Occipital lobe (tissue), 2 donors: ENCODE measurements around the gene SYP. TPM values are rescaled to one million over a fixed set of nuclear protein-coding genes. Genes with fewer than 3 reads are reported as not detected.
"Not testable (repeated sequence)": the region's sequence is repeated elsewhere in the genome, so short reads cannot be mapped to it uniquely, and the experiment has no call there.

Source experiments
- DNase-seq: peaks from one replicate; lab custom pipeline; 2025; lab: John Stamatoyannopoulos, UW
- total RNA-seq: library from RNA; depleted of rRNA; stranded (reverse); fragments of >200 nt; gene quantifications from one replicate; pipeline ENCODE4 v1.2.3, GENCODE V29; 2014

Gene SYP
- total RNA-seq, 1 donor from 2014 or later = 158 TPM

DNA sequence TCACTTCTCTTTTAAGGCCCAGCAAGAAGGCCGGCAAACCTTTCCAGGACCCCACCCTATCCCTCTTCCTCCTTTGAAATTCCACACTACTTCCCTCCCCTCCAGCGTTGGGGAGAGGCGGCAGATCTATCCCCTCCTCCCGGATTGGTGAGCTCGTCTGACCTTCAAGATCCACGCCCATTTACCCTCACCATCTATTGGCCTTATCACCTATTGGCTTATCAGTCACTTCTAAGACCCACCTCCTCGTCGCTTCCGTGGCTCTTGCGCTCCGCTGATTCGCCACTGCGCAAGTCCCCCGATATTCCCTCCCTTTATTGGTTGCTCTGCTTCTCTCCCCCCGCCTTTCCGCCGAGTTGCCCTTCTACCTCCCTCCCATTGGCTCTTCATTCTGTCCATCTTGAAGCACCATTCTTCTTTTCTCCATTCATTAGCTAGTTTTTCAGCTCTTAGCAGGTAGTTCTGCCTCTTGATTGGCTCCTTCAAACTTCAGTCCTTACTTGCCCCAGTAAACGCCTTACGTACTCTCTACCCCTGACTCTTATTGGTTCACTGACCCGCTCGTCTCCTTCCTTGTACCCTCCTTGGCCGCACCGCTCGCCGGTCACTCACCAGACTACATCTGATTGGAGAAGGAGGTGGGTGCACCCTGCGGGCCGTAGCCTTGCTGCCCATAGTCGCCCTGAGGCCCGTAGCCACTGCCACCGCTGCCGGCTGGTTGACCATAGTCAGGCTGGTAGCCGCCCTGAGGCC is 9.0 kb downstream of the SYP start:
- DNase-seq = peak; percentile 91

GRCh38 chrX:49189606-49190005 is 10.4 kb downstream of the SYP start:
- DNase-seq = no peak

DNA sequence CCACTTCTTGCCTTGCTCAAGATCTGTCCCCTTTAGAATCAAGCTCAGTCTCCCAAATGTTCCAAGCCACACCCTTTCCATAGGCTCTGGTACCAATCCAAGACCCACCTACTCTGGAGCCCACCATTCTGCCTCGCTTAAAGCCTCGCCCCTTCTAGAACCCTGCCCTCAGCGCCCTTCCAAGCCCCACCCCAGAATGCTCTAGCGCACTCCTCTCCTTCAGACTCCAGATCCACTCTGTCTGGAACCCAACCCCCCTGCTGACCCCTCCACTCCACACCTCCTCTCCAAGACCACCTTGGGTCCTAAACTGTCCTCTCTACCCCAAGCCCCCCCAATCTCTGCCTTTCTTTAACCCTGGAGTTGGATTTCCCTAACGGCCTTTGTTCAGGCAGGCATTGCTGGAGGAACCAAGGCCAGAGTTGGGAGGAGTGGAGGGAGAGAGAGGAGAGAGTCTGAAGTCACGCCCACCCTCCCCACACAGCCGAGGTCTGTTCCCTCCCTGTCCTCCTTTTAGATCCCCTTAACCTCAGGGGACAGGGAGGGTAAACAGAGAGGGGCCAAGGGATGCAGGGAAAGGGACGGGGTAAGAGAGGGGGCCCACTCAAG is 11.4 kb downstream of the SYP start:
- no peak for DNase-seq

DNA sequence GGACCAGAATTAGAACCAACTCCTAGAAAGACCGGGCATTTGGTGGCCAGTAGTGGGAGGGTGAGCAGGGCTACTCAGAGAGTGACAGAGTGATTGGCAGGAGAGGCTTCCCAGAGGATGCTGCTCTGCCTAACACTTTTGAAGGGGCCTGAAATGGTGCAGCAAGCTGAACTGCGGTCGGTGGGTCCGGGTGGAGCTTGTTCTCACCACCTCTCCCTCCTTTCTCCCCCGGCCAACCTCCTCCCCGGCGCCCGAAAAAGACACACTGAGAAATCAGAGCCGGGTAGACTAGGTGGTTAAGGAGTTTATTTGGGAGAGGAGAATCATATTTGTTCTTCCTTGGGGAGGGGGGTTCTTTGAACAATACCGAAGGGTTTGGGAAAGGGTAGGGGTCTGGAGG is 12.5 kb downstream of the SYP start:
- no peak for DNase-seq

GRCh38 chrX:49187028-49187394 is 13.0 kb downstream of the SYP start:
- no peak for DNase-seq

- peak; percentile 32 for DNase-seq
Observed at GRCh38 chrX:49186125-49187027, 13.6 kb downstream of the SYP start, which contains the start of gene PRICKLE3. Gene PRICKLE3, minus strand, starts transcription at chrX:49186373. Its CDS starts 76 bp downstream, at chrX:49186297.

DNA sequence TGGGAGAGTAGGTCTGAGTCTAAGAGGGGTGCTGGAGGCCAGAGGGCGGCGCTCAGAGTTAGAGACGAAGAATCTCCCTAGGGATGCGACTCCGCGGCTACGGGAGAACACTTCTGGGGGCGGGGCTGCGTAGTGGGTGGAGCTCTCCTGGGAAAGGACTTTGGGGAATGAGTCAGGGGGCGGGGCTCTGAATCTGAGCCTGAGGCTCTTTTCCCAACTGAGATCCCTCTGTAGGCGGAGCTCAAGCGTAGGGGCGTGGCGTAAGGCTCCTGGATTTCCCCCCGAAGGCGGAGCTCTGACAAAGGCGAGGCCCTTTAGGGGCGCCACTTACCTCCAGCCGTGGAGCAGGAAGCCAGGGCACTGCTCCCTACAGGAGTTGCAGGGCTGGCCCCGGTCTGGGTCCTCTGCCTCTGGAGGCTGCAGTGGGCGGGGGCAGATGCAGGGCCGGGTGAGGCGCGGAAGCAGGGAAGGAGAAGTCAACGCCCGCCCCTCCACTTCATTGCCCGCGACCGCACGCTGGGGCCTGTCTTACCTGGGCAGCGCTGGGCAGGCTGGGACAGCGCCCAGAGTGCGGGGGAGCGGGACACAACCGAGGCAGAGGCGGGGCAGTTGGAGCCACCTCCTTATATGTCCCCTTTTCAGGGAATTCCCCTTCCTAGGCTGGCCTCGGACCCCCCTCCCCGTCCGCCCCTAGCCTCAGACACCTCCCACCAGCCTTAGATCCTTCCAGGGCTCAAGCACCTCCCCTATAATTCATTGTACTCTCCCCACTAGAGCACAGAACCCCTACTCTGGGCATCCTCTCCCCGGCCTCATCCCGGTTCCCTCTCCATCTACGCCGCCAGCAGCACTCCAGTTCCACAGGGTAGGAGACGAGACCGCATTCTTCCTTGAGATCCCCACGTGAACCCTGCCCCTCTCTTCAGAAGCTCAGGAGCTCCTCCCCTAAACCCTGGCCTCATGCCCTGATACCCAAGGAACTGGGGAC is 15.4 kb downstream of the SYP start:
- DNase-seq = peak; percentile 49

DNA sequence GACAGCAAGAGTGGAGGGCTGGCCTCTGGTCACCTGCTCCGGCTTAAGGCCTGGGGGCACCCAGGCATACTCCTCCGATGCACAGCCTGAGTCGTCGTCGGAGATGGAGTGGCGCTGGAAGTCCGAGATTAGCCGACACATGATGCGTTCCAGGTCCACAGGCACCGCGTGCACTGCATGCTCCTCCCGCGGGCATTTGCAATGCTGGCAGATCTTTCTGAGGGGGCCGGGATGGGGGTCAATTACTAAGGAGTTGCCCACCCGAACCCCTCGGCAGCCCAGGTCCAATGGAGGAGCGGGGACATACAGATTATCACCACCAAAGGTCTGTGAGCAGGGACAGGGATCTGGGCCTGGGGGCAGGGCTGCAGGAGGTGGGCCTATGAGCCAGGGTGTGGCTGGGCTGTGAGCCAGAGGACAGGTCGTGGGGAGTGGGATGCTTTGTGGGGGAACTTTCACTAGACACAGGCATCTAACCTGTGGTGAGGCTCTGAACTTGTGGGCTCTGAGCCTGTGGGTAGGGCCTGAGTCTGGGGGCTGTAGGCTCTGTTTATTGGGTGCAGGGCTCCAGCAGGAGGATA is 16.2 kb downstream of the SYP start:
- DNase-seq = no peak

DNA sequence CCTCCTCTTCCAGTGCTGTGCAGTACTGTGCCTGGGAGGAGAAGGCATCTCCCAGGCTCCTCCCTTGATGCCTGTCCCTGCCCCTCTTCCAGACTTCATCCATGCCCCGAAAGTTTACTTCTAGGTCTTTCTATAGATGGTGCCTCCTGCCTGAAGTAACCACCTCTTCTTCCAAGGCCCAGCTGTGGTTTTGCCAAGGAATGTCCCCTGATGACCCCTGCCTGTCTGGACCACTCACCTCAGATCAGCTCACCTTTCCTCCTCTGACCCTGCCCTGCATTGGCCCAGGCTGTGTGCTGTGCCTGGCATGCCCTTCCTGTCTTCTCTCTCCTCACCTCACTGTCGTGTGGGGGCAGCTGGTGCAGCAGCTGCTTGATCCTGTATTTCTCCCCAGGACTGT is 20.6 kb downstream of the SYP start:
- no peak for DNase-seq

- no peak for DNase-seq
Observed at GRCh38 chrX:49178537-49178936, 21.5 kb downstream of the SYP start.

DNA sequence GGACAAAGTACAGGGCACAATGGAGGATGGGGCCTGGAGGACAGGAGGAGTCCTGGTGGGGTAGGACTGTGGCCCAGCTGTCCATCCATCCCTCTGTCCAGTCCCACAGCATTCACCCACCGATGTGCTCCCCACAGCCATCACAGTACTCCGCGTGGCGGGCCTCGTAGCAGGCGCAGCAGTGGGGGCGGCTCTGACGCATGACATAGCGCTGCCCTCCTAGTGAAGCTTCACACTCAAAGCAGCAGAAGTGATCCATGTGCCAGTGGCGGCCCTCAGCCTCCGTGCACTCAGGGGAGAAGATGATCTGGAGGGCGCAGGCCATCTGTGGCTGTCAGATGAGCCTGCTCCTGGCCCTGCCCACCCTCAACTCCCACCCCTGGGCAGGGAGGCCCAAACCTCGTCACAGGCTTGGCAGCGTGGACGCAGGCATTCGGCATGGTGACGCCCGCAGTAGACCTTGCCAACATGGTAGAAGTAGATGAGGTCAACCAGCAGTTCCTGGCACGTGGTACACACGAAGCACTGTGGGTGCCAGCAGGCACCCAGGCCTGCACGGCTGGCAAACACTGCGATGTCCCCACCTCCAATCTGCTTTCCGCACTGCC is 22.0 kb downstream of the SYP start:
- DNase-seq = no peak

DNA sequence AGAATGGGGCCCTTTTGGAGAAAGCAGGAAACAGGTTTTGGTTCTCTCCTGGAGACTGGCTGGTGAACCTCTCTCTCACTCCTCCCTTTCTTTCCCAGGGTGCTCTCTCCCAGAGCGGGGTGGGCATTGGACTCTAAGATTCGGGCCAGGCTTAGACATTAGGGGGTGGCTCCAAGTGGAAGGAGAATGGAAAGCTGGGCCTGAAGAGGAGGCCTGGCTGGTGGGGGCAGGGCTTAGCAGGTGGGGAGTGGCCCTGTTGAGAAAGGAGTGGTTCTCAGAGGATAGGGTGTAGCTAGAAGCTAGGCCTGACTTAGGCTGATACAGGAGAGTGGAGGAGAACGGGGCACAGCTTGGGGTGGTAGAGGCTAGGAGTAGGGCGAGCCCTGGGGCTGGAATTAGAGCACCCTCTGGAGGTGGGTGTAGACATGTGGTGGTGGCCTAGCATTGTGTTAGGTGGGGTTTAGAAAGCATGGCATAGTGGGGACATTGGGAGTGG is 22.6 kb downstream of the SYP start:
- DNase-seq = no peak

DNA sequence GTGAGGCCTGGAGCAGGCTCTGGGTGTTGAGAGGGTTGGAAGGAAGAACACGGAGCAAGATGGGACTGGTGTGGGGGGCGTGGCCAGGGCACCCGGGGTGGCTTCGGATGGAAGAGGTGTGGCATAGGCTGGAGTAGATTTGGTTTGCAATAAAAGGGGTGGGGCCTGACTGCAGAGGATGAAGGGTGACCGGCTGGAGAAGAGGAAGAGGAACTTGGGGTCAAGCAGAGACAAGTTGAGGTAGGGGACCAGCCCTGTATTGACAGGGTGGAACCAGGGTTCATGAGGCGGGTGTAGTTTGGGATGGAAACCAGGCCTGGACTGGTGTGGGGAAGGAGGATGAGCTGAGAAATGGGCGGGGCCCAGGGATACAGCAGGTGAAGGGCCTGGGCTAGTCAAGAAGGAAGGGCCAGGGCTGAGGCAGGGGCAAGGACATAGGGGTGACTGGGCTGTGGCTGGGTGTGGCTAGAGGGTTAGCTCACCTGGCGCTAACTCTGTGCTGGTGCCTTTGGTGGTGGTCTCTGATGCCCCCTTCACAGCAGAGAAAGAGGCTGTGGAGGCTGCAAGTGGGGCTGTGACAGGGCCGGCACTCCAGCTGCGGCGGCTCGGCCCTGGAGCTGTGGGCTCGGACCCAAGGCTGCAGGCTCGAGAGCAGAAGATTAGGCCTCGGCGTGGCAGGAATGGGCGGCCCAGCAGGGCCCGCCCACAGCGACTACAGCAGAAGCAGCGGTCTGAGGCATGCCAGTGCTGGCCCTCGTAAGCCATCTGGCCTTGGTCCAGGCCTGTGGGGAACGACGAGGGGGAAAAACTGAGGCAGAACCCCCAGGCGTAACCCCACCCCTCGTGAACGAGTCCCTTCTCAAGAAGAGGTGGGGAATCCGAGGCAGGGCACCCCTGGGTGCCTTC is 23.3 kb downstream of the SYP start:
- no peak for DNase-seq

DNA sequence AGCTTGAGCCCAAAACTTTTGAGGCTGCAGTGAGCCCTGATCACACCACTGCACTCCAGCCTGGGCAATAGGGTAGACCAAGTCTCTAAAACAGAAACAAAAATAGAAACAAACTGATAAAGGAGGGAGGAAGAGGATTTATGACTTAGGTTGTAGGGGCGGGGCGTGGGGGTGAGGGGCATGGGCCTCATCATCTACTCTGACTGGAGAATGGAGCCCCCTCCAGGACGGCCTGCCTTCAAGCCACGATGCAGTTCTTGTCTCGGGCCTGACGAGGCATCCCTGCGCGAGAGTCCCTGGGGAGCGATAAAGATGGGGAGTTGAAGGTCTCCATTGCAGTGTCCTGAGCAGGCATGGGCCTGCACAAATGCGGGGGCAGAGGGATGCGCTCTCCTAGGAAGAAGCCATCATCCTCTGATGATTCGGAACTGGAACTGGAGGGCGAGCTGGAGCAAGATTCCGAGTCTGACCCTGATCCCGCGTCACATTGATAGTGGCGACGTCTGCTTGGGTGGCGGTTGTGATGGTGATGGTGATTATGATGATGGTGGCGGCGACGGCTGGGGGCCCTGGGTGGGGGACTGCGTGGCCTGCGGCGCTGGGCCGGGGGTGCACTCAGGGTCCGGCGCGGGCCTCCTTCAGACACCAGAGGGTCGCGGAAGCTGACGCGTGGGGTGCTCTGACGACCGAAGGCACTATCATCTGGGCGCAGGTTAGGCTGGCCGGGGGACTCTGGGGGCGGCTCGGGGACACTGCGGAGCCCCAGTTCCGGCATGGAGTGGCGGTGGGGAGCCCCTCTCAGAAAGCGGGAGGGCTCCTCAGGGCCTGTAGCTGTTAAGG is 24.3 kb downstream of the SYP start:
- DNase-seq = no peak

- no peak for DNase-seq
Observed at GRCh38 chrX:49174723-49175122, 25.3 kb downstream of the SYP start.

- not testable (repeated sequence) for DNase-seq
Observed at GRCh38 chrX:49173544-49173943, 26.4 kb downstream of the SYP start.

DNA sequence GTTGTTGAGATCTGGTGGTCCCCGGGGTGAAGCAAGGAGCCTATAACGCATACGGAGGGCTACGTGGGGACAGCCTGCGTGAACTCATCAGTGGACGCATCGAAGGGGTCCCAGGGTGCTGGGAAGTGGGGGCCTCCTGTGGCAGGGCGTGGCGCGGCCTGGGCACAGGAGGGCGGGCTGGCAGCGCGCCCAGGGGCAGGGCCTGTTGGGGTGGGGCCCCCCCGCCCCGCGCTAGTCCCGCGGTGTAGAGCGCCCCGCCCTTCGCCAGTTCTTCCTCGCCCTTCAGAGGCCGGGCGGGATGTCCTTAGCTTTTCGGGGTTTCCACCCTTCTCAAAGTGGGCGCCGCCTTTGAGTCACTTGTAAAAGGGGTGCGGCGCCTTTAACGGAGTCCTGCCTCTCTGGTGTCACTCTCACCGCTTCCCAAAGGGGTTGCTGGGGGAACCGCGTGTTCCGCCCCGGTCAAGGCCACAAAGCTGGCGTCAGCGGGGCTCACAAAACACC is 27.7 kb downstream of the SYP start:
- DNase-seq = no peak

GRCh38 chrX:49171752-49172279 is 28.2 kb downstream of the SYP start, which contains the start of gene PLP2:
Gene PLP2, plus strand, starts transcription at chrX:49171898. Its CDS starts 103 bp downstream, at chrX:49172001.
- no peak for DNase-seq
